Endodermal cell (in vitro differentiated cells): ENCODE results near the gene BAHD1. TPM values are rescaled to one million over a fixed set of nuclear protein-coding genes. Genes with fewer than 3 reads are reported as not detected.

Experiments used
- DNase-seq: peaks from one replicate; pipeline ENCODE4 v3.0.0-alpha.2; 2017
- H3K27ac ChIP-seq: 2 replicates; pipeline ENCODE4 v1.5.1; 2013; ENCODE audit warnings: mild to moderate bottlenecking, low read depth, low read length, moderate library complexity
- H3K27me3 ChIP-seq: 2 replicates; pipeline ENCODE4 v1.6.1; 2013; ENCODE audit warnings: mild to moderate bottlenecking, low read length, moderate library complexity; ENCODE audit not compliant: insufficient read depth, control insufficient read depth, poor library complexity, severe bottlenecking
- H3K36me3 ChIP-seq: 2 replicates; pipeline ENCODE4 v1.7.0; 2013; ENCODE audit warnings: mild to moderate bottlenecking, low read length, moderate library complexity; ENCODE audit not compliant: control insufficient read depth, insufficient read depth
- H3K4me1 ChIP-seq: one replicate; pipeline ENCODE4 v1.7.0; 2013; ENCODE audit warnings: low read length; ENCODE audit not compliant: control insufficient read depth, insufficient read depth
- H3K4me3 ChIP-seq: 2 replicates; pipeline ENCODE4 v1.5.1; 2013; ENCODE audit warnings: mild to moderate bottlenecking, low read length, moderate library complexity
- H3K9ac ChIP-seq: 2 replicates; pipeline ENCODE4 v1.6.1; 2013; ENCODE audit warnings: mild to moderate bottlenecking, low read length, moderate library complexity; ENCODE audit not compliant: poor library complexity, severe bottlenecking; ENCODE audit errors: extremely low read depth
- H3K9me3 ChIP-seq: 2 replicates; pipeline ENCODE4 v1.6.1; 2013; ENCODE audit warnings: mild to moderate bottlenecking, low read length, moderate library complexity; ENCODE audit not compliant: control insufficient read depth
- H3K27ac Mint-ChIP-seq: 2 replicates; pipeline ENCODE4 v1.8.0; 2020; ENCODE audit warnings: mixed read lengths
- H3K27me3 Mint-ChIP-seq: 2 replicates; pipeline ENCODE4 v1.8.0; 2021; ENCODE audit warnings: mild to moderate bottlenecking, mixed read lengths; ENCODE audit not compliant: insufficient read depth
- H3K36me3 Mint-ChIP-seq: 2 replicates; pipeline ENCODE4 v1.8.0; 2020; ENCODE audit warnings: low read depth, mixed read lengths
- H3K4me1 Mint-ChIP-seq: 2 replicates; pipeline ENCODE4 v1.8.0; 2020; ENCODE audit warnings: mixed read lengths
- H3K4me3 Mint-ChIP-seq: 2 replicates; pipeline ENCODE4 v1.8.0; 2020; ENCODE audit warnings: mild to moderate bottlenecking, moderate library complexity, mixed read lengths
- H3K9me3 Mint-ChIP-seq: 2 replicates; pipeline ENCODE4 v1.8.0; 2020; ENCODE audit warnings: mild to moderate bottlenecking, mixed read lengths
- WGBS, 2 experiments: methylation state at CpG; one replicate each; pipeline versions ENCODE4 v1.1.5 to v1.1.7; 2013; ENCODE audit warnings: missing lambda C conversion rate in 2 of 2, mixed read lengths in 1 of 2; ENCODE audit not compliant: insufficient coverage in 1 of 2, insufficient read length in 1 of 2; 5-methylcytosine and 5-hydroxymethylcytosine counted together
- total RNA-seq, 2 donors: library from RNA; stranded (reverse); fragmentation: NEBNext Ultra II Directional in 1 of 2; extraction: Animal tissue kit (Norgen Biotek cat#: 25700) in 1 of 2; gene quantifications; 2 replicates in 1 of 2; 3 replicates in 1 of 2; pipeline ENCODE4 v1.2.1, GENCODE V29; 2021
- TF ChIP-seq, protein P1 (sequence below): fragments of 200-600 bp; sonication (generic); conservative IDR thresholded peaks from 2 replicates; pipeline ENCODE4 v1.5.0; 2021; ENCODE audit warnings: antibody characterized with exemption, mild to moderate bottlenecking

Gene BAHD1
- total RNA-seq, 2 donors from 2014 or later, result 23.5 to 30.1 TPM

DNA sequence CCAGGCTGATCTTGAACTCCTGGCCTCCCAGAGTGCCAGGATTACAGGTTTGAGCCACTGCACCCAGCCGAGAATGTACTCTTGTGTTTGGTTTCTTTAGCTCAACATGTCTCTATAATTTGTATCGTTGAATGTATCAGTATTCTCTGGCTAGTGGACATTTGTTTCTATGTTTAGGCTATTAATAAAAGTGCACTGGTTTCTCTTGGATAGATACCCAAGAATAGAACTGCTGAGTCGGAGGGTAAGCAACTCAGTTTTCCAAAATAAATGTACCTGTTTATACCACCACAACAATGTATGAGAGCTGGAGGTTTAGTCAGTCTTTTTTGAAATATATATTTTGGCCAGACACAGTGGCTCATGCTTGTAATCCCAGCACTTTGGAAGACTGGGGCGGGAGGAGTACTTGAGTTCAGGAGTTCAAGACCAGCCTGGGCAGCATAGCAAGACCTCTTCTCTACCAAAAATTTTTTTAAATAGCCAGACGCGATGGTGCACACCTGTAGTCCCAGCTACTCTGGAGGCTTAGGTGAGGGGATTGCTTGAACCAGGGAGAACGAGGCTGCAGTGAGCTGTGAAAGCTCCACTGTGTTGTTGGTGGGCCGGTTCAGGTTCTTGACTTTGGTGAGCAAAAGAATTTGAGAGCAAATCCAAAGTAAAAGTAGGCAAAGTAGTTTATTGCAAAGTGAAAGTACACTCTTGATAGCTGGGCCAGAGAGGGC lies 42.9 kb upstream of the BAHD1 start:
- TF ChIP-seq, protein P1, sequence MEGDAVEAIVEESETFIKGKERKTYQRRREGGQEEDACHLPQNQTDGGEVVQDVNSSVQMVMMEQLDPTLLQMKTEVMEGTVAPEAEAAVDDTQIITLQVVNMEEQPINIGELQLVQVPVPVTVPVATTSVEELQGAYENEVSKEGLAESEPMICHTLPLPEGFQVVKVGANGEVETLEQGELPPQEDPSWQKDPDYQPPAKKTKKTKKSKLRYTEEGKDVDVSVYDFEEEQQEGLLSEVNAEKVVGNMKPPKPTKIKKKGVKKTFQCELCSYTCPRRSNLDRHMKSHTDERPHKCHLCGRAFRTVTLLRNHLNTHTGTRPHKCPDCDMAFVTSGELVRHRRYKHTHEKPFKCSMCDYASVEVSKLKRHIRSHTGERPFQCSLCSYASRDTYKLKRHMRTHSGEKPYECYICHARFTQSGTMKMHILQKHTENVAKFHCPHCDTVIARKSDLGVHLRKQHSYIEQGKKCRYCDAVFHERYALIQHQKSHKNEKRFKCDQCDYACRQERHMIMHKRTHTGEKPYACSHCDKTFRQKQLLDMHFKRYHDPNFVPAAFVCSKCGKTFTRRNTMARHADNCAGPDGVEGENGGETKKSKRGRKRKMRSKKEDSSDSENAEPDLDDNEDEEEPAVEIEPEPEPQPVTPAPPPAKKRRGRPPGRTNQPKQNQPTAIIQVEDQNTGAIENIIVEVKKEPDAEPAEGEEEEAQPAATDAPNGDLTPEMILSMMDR, result no peak
- no peak overlapping the region for H3K4me3 ChIP-seq
- Mint-ChIP-seq H3K36me3 (peaks cover 19% of the 10 kb centered on the region), H3K9me3 (no peaks in the 10 kb centered on the region), H3K4me3 (no peak overlapping the region), H3K4me1 (no peaks in the 10 kb centered on the region), H3K27ac (no peak overlapping the region), H3K27me3 (no peaks in the 10 kb centered on the region)
- no peaks in the 10 kb centered on the region for H3K4me1 ChIP-seq
- H3K27ac ChIP-seq, result no peak overlapping the region
- H3K27me3 ChIP-seq, result no peaks in the 10 kb centered on the region
- H3K36me3 ChIP-seq, result peaks cover 16% of the 10 kb centered on the region
- H3K9ac ChIP-seq, result no peak overlapping the region
- no peaks in the 10 kb centered on the region for H3K9me3 ChIP-seq
- 92 to 95% methylated on average over 6 to 8 of the region's 8 CpGs for WGBS, 2 experiments
- DNase-seq, result no peak

DNA sequence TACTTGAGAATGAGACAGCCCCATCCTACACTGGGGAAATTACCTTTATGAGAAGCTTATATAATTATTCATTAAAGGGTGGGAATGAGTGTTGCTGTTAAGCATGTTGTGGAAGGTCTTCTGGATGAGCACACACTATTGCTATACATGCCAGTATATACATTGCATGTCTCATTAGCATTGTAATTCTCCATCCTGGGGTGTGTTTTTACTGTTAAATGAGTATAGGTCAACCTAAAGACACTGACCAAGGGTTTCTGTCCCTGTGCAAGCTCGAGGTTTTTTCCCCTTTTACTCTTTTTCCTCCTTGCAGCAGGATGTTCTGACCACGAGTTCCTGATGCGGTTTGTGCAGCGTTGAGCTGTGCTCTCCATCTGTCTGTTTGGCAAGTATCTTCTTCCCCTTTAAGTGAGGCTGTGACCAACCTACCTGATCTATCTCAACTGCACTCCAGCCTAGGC lies 42.3 kb upstream of the BAHD1 start:
- Mint-ChIP-seq H3K9me3 (no peaks in the 10 kb centered on the region), H3K36me3 (peaks cover 13% of the 10 kb centered on the region), H3K27me3 (no peaks in the 10 kb centered on the region), H3K27ac (no peak overlapping the region), H3K4me3 (no peak overlapping the region), H3K4me1 (no peaks in the 10 kb centered on the region)
- Histone ChIP-seq H3K27ac (no peak overlapping the region), H3K4me1 (no peaks in the 10 kb centered on the region), H3K36me3 (peaks cover 10% of the 10 kb centered on the region), H3K9me3 (no peaks in the 10 kb centered on the region), H3K27me3 (no peaks in the 10 kb centered on the region), H3K9ac (no peak overlapping the region), H3K4me3 (no peak overlapping the region)
- TF ChIP-seq, protein P1, result no peak
- no peak for DNase-seq
- WGBS, 2 experiments, result 94 to 96% methylated on average over 3 to 4 of the region's 4 CpGs

DNA sequence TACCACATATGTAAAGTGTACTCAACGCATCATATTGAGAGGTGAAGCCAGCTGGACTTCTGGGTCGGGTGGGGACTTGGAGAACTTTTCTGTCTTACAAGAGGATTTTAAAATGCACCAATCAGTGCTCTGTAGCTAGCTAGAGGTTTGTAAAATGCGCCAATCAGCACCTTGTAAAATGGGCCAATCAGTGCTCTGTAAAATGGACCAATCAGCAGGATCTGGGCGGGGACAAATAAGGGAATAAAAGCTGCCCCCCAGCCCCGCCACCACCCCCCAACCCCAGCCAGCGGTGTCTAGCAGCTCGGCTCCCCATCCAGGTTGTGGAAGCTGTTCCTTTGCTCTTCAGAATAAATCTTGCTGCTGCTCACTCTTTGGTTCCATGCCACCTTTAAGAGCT lies 41.4 kb upstream of the BAHD1 start:
- WGBS, 2 experiments, result 94% methylated on average over 3 to 7 of the region's 7 CpGs
- TF ChIP-seq, protein P1, result no peak
- H3K36me3 Mint-ChIP-seq, result peaks cover 7% of the 10 kb centered on the region
- no peak overlapping the region for H3K4me3 Mint-ChIP-seq
- Histone ChIP-seq H3K27ac (no peak overlapping the region), H3K4me1 (no peaks in the 10 kb centered on the region), H3K9me3 (no peaks in the 10 kb centered on the region), H3K4me3 (no peak overlapping the region), H3K36me3 (peaks cover 5% of the 10 kb centered on the region), H3K9ac (no peak overlapping the region), H3K27me3 (no peaks in the 10 kb centered on the region)
- no peaks in the 10 kb centered on the region for H3K9me3 Mint-ChIP-seq
- no peak for DNase-seq
- H3K27ac Mint-ChIP-seq, result no peak overlapping the region
- no peaks in the 10 kb centered on the region for H3K27me3 Mint-ChIP-seq
- no peaks in the 10 kb centered on the region for H3K4me1 Mint-ChIP-seq
